Pulmonary artery endothelial cell (primary cell): Measurements from ENCODE around the gene DOCK2. TPM values are rescaled to one million over a fixed set of nuclear protein-coding genes. Genes with fewer than 3 reads are reported as not detected.
"Not testable (repeated sequence)": the region's sequence is repeated elsewhere in the genome, so short reads cannot be mapped to it uniquely, and the experiment has no call there.

Source experiments
- DNase-seq: peaks from one replicate; pipeline ENCODE4 v3.0.0-alpha.2; 2011; ENCODE audit warnings: low read depth, low spot score
- total RNA-seq: library from RNA; depleted of rRNA; stranded (reverse); fragments of >200 nt; gene quantifications from 2 replicates; pipeline ENCODE4 v1.2.3, GENCODE V29; 2014

The DOCK2 gene
- total RNA-seq, 1 donor from 2014 or later: 0.20 TPM

- DNase-seq: no peak
These were observed 151.1 kb downstream of the DOCK2 start for GRCh38 chr5:169788168-169788567.

- DNase-seq: no peak
These were observed 152.4 kb downstream of the DOCK2 start for GRCh38 chr5:169789417-169789940.

GRCh38 chr5:169791251-169791650, 154.2 kb downstream of the DOCK2 start:
- no peak for DNase-seq

- no peak for DNase-seq
These were observed 158.3 kb downstream of the DOCK2 start for GRCh38 chr5:169795338-169795737.

- no peak for DNase-seq
These were observed 159.7 kb downstream of the DOCK2 start for GRCh38 chr5:169796731-169797130.

- DNase-seq: no peak
These were observed 160.5 kb downstream of the DOCK2 start for GRCh38 chr5:169797577-169797976.

GRCh38 chr5:169798438-169798837, 161.4 kb downstream of the DOCK2 start:
- no peak for DNase-seq

GRCh38 chr5:169798906-169799660, 162.0 kb downstream of the DOCK2 start:
- no peak for DNase-seq

GRCh38 chr5:169801324-169801777, 164.3 kb downstream of the DOCK2 start:
- DNase-seq: no peak

- no peak for DNase-seq
These were observed 164.7 kb downstream of the DOCK2 start for GRCh38 chr5:169801781-169802180.

GRCh38 chr5:169803077-169803981, 166.3 kb downstream of the DOCK2 start:
- no peak for DNase-seq

GRCh38 chr5:169804861-169805260, 167.8 kb downstream of the DOCK2 start:
- DNase-seq: no peak

- no peak for DNase-seq
These were observed 168.5 kb downstream of the DOCK2 start for GRCh38 chr5:169805527-169805934.

GRCh38 chr5:169805937-169806700, 169.0 kb downstream of the DOCK2 start:
- DNase-seq: no peak

GRCh38 chr5:169808118-169808581, 171.1 kb downstream of the DOCK2 start:
- DNase-seq: no peak

GRCh38 chr5:169808880-169809279, 171.8 kb downstream of the DOCK2 start:
- DNase-seq: not testable (repeated sequence)

- no peak for DNase-seq
These were observed 172.2 kb downstream of the DOCK2 start for GRCh38 chr5:169809281-169809680.

GRCh38 chr5:169810524-169810923, 173.4 kb downstream of the DOCK2 start:
- no peak for DNase-seq

GRCh38 chr5:169811023-169811422, 173.9 kb downstream of the DOCK2 start:
- DNase-seq: no peak

- no peak for DNase-seq
These were observed 174.6 kb downstream of the DOCK2 start for GRCh38 chr5:169811680-169812079.

GRCh38 chr5:169812786-169813185, 175.7 kb downstream of the DOCK2 start:
- no peak for DNase-seq
